Suprapubic skin (tissue), 4 donors: ENCODE data around the gene TCF23.

Experiments used
- CTCF ChIP-seq, 2 donors: fragments of 200-600 bp in 1 of 2; fragments of 450-650 bp in 1 of 2; sonication (generic) in 1 of 2; IDR thresholded peaks; one replicate each; pipeline ENCODE4 v1.5.1; 2016 to 2019; ENCODE audit warnings: antibody characterized with exemption in 2 of 2, mild to moderate bottlenecking in 1 of 2, moderate library complexity in 1 of 2
- EP300 ChIP-seq: sonication (generic); formaldehyde crosslinking; IDR thresholded peaks from one replicate; pipeline ENCODE4 v1.6.1; 2017; ENCODE audit warnings: antibody characterized with exemption
- POLR2A ChIP-seq, 2 donors: fragments of 450-650 bp; IDR thresholded peaks; one replicate each; pipeline ENCODE4 v1.6.1; 2017; ENCODE audit warnings: antibody characterized with exemption in 2 of 2, mild to moderate bottlenecking in 2 of 2, moderate library complexity in 2 of 2
- POLR2AphosphoS5 ChIP-seq, 3 donors: sonication (generic); formaldehyde crosslinking; IDR thresholded peaks; one replicate each; pipeline ENCODE4 v1.6.1; 2017; ENCODE audit warnings: antibody characterized with exemption in 3 of 3

GRCh38 chr2:27159271-27159670, 10.5 kb downstream of the TCF23 start:
- TF ChIP-seq CTCF (IDR thresholded peaks at IDR 0.05) (no peak), POLR2A (IDR thresholded peaks at IDR 0.05) (no peak), EP300 (no peak), POLR2AphosphoS5 (IDR thresholded peaks at IDR 0.05) (no peak)
